HG02973 (cell line): Measurements from ENCODE around the gene AZU1.
"Not testable (repeated sequence)": the region's sequence is repeated elsewhere in the genome, so short reads cannot be mapped to it uniquely, and the experiment has no call there.

Experiments
- ATAC-seq: cut with Tn5 transposase; IDR thresholded peaks from one replicate; pipeline ENCODE4 v1.9.1; 2021; ENCODE audit warnings: moderate library complexity; ENCODE audit not compliant: unreplicated experiment

AZU1 gene

DNA sequence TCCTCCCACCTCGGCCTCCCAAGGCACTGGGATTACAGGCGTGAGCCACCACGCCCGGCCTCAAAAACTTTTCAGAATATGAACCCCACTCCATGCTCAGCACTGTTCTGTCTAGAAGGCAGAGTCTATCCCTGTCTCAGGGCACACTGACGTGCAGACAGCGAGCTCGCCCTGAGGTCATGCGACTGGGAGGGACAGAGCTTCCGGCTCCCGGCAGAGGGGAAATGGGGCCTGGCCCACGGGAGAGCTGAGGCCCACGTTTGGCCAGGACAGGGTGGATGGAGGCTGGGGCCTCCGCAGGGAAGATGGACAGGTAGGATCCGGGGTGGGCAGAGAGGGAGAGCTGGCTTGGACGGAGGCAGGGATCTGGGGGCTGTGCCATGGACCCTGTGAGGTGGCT, 2.8 kb upstream of the AZU1 start:
- ATAC-seq, result no peak

DNA sequence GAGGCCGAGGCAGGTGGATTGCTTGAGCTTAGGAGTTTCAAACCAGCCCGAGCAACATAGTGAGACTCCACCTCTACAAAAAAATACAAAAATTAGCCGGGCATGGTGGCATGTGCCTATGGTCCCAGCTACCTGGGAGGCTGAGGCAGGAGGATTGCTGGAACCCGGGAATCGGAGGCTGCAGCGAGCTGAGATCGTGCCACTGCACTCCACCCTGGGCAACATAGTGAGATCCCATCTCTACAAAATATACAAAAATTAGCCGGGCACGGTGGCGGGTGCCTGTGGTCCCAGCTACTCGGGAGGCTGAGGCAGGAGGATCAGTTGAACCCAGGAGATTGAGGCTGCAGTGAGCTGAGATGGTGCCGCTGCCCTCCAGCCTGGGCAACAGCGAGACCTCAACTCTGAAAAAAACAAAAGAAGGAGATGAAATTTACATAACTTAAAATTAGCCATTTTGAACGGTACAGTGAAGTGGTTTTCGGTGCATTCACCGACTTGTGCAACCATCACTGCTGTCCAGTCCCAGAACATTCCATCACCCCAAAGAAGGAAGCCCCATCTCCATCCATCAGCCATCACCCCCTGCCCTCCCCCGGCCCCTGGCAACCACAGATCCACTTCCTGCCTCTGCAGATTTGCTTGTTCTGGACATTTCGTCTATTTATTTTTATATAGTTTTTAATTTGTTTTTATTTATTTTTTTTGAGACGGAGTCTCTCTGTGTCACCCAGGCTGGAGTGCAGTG, 1.6 kb upstream of the AZU1 start:
- ATAC-seq, result no peak

DNA sequence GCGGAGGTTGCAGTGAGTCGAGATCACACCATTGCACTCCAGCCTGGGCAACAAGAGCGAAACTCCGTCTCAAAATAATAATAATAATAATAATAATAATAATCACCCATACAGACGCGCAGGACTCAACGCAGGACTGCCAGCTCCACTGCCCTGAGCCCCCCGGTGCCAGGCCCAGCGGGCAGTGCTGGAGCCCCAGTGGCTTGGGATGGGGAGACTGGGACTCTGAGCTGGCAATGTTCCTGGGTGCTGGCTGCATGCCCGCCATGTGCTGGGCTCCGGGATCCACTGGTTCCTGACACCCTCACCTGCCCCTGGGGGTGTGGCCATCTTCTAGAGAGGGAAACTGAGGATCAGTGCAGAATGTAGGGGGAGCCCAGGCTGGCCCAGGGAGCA, 325 bp upstream of the AZU1 start:
- ATAC-seq, result no peak

- ATAC-seq, result no peak
These were observed 1.6 kb downstream of the AZU1 start for GRCh38 chr19:829129-829758.

- no peak for ATAC-seq
These were observed 4.1 kb downstream of the AZU1 start for GRCh38 chr19:831407-832369.

- no peak for ATAC-seq
These were observed 6.6 kb downstream of the AZU1 start for GRCh38 chr19:834216-834615.

DNA sequence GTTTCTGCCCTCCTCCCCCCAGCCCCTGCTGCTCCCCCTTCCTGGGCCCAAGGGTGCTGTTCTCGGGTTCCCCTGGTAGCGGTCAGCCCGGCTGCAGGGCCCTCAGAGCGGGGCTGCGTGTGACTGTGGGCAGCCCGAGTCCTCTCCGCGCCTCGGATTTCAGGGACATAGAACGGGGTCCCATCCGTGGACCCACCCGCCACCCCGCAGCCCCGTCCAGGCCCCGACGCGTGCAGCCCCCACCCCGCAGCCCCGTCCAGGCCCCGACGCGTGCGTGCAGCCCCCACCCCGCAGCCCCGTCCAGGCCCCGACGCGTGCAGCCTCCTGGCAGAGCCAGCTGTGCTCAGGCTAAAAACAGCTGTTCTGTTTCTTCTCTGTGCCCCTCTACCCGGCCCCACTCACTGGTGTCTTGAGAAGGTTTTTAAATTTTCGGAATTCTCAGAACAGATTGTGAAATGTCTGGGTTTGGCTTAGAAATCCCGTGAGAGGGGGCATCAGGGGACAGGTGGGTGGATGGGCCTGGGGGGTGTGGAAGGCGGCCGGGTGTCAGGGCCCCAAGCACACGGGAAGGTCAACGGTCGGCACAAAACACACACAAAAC, 7.7 kb downstream of the AZU1 start:
- no peak for ATAC-seq

- ATAC-seq, result no peak
These were observed 13.0 kb downstream of the AZU1 start, which contains the start of gene PRTN3 for GRCh38 chr19:840519-841206. TSS of gene PRTN3 (plus strand) at chr19:840999. CDS start at chr19:841009, 10 bp downstream.

DNA sequence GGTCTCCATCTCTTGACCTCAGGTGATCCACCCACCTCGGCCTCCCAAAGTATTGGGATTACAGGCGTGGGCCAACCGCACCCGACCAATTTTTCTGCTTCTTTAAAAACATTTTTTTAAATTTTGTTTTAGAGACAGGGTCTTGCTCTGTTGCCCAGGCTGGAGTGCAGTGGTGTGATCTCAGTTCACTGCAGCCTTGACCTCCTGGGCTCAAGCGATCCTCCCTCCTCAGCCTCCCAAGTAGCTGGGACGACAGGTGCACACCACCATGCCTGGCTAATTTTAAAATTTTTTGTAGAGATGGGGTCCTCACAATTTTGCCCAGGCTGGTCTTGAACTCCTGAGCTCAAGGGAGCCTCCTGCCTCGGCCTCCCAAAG, 15.2 kb downstream of the AZU1 start:
- ATAC-seq, result not testable (repeated sequence)

- no peak for ATAC-seq
These were observed 15.7 kb downstream of the AZU1 start for GRCh38 chr19:843180-843835.

GRCh38 chr19:843836-844545, 16.4 kb downstream of the AZU1 start:
- no peak for ATAC-seq

GRCh38 chr19:844546-844971, 16.9 kb downstream of the AZU1 start:
- no peak for ATAC-seq

- ATAC-seq, result no peak
These were observed 18.3 kb downstream of the AZU1 start for GRCh38 chr19:845707-846521.

DNA sequence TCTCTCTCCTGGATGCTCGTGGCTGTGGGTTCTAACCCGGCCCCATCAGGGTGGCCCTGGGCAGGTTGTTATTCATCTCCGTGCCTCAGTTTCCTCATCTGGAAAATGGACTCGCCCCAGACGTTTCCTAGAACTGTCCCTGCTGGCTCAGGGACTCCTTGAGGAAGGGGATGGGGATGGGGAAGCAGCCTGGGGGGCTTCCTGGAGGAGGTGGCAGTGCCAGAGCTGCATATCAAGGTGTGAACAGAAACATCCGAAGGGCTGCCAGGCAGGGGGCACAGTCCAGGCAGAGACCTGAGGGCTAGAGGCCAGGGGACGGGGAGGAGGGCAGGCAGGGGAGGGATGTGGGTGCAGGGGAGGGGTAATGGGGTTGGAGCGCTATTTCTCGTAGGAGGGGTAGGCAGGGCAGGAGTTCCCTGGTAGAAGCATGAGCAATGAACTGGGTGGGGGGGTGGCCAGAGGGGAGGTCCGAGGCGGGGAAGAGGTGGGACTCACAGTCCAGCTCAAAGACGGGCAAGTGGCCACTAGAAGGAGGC, 20.8 kb downstream of the AZU1 start:
- no peak for ATAC-seq

GRCh38 chr19:849195-849594, 21.6 kb downstream of the AZU1 start:
- not testable (repeated sequence) for ATAC-seq

GRCh38 chr19:850221-850978, 22.8 kb downstream of the AZU1 start:
- ATAC-seq, result no peak

- no peak for ATAC-seq
These were observed 23.3 kb downstream of the AZU1 start for GRCh38 chr19:850979-851335.
